ENCODE measurements around the gene SCTR.

Gene SCTR

GRCh38 chr2:119550346-119550745 lies 26.1 kb upstream of the SCTR start:
- Histone ChIP-seq H3K9me3 (replicated peaks; ENCODE audit: insufficient read depth, low read length) (no peaks in the 10 kb centered on the region), H4K20me1 (ENCODE audit: insufficient read depth, low read length) (no peaks in the 10 kb centered on the region), H3K27ac (ENCODE audit: low read length) (no peak overlapping the region), H2AFZ (ENCODE audit: low read length) (no peak overlapping the region), H3F3A (ENCODE audit: insufficient read depth, low read length) (no peaks in the 10 kb centered on the region), H3K4me3 (ENCODE audit: low read length) (no peak overlapping the region), H3K4me2 (ENCODE audit: low read depth, low read length) (no peak overlapping the region), H3K36me3 (replicated peaks; ENCODE audit: insufficient read depth, low read length) (no peaks in the 10 kb centered on the region), H3K79me2 (ENCODE audit: low read length) (no peaks in the 10 kb centered on the region), H3K27me3 (replicated peaks; ENCODE audit: insufficient read depth, low read length) (peaks cover 4% of the 10 kb centered on the region; the same call in 1 of the 2 replicates), H3K9ac (ENCODE audit: low read length) (no peak overlapping the region), H3K9me2 (replicated peaks; ENCODE audit: insufficient read depth, low read length) (no peaks in the 10 kb centered on the region), H3K4me1 (ENCODE audit: low read length) (no peaks in the 10 kb centered on the region)
- TF ChIP-seq EZH2phosphoT487 (IDR thresholded peaks at IDR 0.05; ENCODE audit: low read length), result no peak
- no peak for DNase-seq

GRCh38 chr2:119549241-119549640 lies 25.0 kb upstream of the SCTR start:
- Histone ChIP-seq H3K9me2 (replicated peaks; ENCODE audit: insufficient read depth, low read length) (no peaks in the 10 kb centered on the region), H3K27ac (ENCODE audit: low read length) (no peak overlapping the region), H3K4me1 (ENCODE audit: low read length) (no peaks in the 10 kb centered on the region), H3K27me3 (replicated peaks; ENCODE audit: insufficient read depth, low read length) (peaks cover 8% of the 10 kb centered on the region; the same call in 1 of the 2 replicates), H3K4me2 (ENCODE audit: low read depth, low read length) (no peak overlapping the region), H3K4me3 (ENCODE audit: low read length) (no peak overlapping the region), H3K9ac (ENCODE audit: low read length) (no peak overlapping the region), H3K36me3 (replicated peaks; ENCODE audit: insufficient read depth, low read length) (no peaks in the 10 kb centered on the region), H3K9me3 (replicated peaks; ENCODE audit: insufficient read depth, low read length) (no peaks in the 10 kb centered on the region), H3F3A (ENCODE audit: insufficient read depth, low read length) (no peaks in the 10 kb centered on the region), H3K79me2 (ENCODE audit: low read length) (no peaks in the 10 kb centered on the region), H2AFZ (ENCODE audit: low read length) (no peak overlapping the region), H4K20me1 (ENCODE audit: insufficient read depth, low read length) (no peaks in the 10 kb centered on the region)
- DNase-seq, result no peak
- TF ChIP-seq EZH2phosphoT487 (IDR thresholded peaks at IDR 0.05; ENCODE audit: low read length) (no peak), EZH2 (optimal IDR thresholded peaks at IDR 0.05; ENCODE audit: low read depth, low read length) (no peak), CTCF (IDR thresholded peaks at IDR 0.05; ENCODE audit: low read length) (no peak)

GRCh38 chr2:119548516-119549120 lies 24.3 kb upstream of the SCTR start:
- Histone ChIP-seq H3K4me1 (ENCODE audit: low read length) (no peaks in the 10 kb centered on the region), H3K9ac (ENCODE audit: low read length) (no peak overlapping the region), H3K4me3 (ENCODE audit: low read length) (no peak overlapping the region), H2AFZ (ENCODE audit: low read length) (no peak overlapping the region), H3K9me2 (replicated peaks; ENCODE audit: insufficient read depth, low read length) (no peaks in the 10 kb centered on the region), H3F3A (ENCODE audit: insufficient read depth, low read length) (no peaks in the 10 kb centered on the region), H4K20me1 (ENCODE audit: insufficient read depth, low read length) (no peaks in the 10 kb centered on the region), H3K9me3 (replicated peaks; ENCODE audit: insufficient read depth, low read length) (no peaks in the 10 kb centered on the region), H3K4me2 (ENCODE audit: low read depth, low read length) (no peak overlapping the region), H3K27ac (ENCODE audit: low read length) (no peak overlapping the region), H3K79me2 (ENCODE audit: low read length) (no peaks in the 10 kb centered on the region), H3K36me3 (replicated peaks; ENCODE audit: insufficient read depth, low read length) (no peaks in the 10 kb centered on the region), H3K27me3 (replicated peaks; ENCODE audit: insufficient read depth, low read length) (peaks cover 8% of the 10 kb centered on the region; the same call in 1 of the 2 replicates)
- no peak for DNase-seq
- TF ChIP-seq EZH2phosphoT487 (IDR thresholded peaks at IDR 0.05; ENCODE audit: low read length) (no peak), CTCF (IDR thresholded peaks at IDR 0.05; ENCODE audit: low read length) (no peak), EZH2 (optimal IDR thresholded peaks at IDR 0.05; ENCODE audit: low read depth, low read length) (no peak)

GRCh38 chr2:119546447-119546767 lies 22.1 kb upstream of the SCTR start:
- no peak for DNase-seq
- Histone ChIP-seq H3K36me3 (replicated peaks; ENCODE audit: insufficient read depth, low read length) (no peaks in the 10 kb centered on the region), H3K27ac (ENCODE audit: low read length) (no peak overlapping the region), H3K4me3 (ENCODE audit: low read length) (no peak overlapping the region), H3K9me3 (replicated peaks; ENCODE audit: insufficient read depth, low read length) (no peaks in the 10 kb centered on the region), H3K4me2 (ENCODE audit: low read depth, low read length) (no peak overlapping the region), H3K4me1 (ENCODE audit: low read length) (no peaks in the 10 kb centered on the region), H3K9ac (ENCODE audit: low read length) (no peak overlapping the region), H3K79me2 (ENCODE audit: low read length) (no peaks in the 10 kb centered on the region), H4K20me1 (ENCODE audit: insufficient read depth, low read length) (no peaks in the 10 kb centered on the region), H2AFZ (ENCODE audit: low read length) (no peak overlapping the region), H3F3A (ENCODE audit: insufficient read depth, low read length) (no peaks in the 10 kb centered on the region), H3K27me3 (replicated peaks; ENCODE audit: insufficient read depth, low read length) (peaks cover 8% of the 10 kb centered on the region; the same call in 1 of the 2 replicates), H3K9me2 (replicated peaks; ENCODE audit: insufficient read depth, low read length) (no peaks in the 10 kb centered on the region)
- TF ChIP-seq CTCF (IDR thresholded peaks at IDR 0.05; ENCODE audit: low read length), result no peak
- no peak for TF ChIP-seq EZH2 (optimal IDR thresholded peaks at IDR 0.05; ENCODE audit: low read depth, low read length)
- TF ChIP-seq EZH2phosphoT487 (IDR thresholded peaks at IDR 0.05; ENCODE audit: low read length), result no peak
